ENCODE results near the gene C9orf85.

C9orf85 gene

DNA sequence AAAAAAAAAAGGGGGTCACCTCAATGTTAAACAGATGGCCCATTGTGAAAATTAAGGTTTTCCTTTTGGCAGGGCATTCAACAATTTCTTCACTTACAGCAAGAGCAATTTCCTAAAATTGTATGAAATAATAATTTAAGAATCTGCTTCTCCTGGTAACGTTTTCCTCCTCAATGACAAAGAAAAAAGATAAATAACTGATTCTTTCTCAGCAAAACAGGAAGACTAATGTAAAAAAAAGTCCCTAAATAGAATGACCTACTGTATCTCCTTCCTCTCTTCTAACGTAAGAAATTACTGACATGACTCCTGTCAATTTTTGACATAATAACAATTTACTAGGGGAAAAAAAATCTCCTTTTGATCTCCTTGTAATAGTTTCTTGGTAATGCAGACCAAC is 26.0 kb upstream of the C9orf85 start:
- Histone ChIP-seq H3K4me1 (no peaks in the 10 kb centered on the region), H3K4me3 (ENCODE audit: low read depth, low read length) (no peak overlapping the region), H3K27me3 (ENCODE audit: control insufficient read depth, insufficient read depth, low read length) (no peaks in the 10 kb centered on the region), H3K9me3 (ENCODE audit: control insufficient read depth, low read length) (no peaks in the 10 kb centered on the region), H3K36me3 (ENCODE audit: control insufficient read depth, insufficient read depth, low read length) (no peaks in the 10 kb centered on the region), H3K4me2 (ENCODE audit: low read length) (no peak overlapping the region), H3K27ac (no peak overlapping the region), H3K79me2 (peaks cover 9% of the 10 kb centered on the region), H2AFZ (no peak overlapping the region), H3K9ac (no peak overlapping the region)
- TF ChIP-seq, protein P1, sequence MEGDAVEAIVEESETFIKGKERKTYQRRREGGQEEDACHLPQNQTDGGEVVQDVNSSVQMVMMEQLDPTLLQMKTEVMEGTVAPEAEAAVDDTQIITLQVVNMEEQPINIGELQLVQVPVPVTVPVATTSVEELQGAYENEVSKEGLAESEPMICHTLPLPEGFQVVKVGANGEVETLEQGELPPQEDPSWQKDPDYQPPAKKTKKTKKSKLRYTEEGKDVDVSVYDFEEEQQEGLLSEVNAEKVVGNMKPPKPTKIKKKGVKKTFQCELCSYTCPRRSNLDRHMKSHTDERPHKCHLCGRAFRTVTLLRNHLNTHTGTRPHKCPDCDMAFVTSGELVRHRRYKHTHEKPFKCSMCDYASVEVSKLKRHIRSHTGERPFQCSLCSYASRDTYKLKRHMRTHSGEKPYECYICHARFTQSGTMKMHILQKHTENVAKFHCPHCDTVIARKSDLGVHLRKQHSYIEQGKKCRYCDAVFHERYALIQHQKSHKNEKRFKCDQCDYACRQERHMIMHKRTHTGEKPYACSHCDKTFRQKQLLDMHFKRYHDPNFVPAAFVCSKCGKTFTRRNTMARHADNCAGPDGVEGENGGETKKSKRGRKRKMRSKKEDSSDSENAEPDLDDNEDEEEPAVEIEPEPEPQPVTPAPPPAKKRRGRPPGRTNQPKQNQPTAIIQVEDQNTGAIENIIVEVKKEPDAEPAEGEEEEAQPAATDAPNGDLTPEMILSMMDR (IDR thresholded peaks at IDR 0.05): no peak

DNA sequence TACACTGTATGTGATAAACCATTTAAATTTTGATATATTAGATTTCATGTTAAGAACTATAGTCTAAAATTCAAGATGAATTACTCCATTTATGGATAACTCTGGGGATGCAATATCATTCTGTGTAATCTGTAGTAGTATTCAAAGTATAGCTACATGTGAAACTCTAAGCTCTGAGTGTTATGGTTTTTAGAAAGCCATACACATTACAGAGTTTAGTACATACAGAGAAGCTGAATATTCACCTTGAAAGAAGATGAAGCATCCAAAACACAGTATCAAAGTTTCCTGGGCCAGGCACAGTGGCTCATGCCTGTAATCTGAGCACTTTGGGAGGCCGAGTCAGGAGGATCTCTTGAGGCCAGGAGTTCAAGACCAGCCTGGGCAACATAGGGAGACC is 25.4 kb upstream of the C9orf85 start:
- Histone ChIP-seq H3K27ac (no peak overlapping the region), H3K4me3 (ENCODE audit: low read depth, low read length) (no peak overlapping the region), H2AFZ (no peak overlapping the region), H3K27me3 (ENCODE audit: control insufficient read depth, insufficient read depth, low read length) (no peaks in the 10 kb centered on the region), H3K4me1 (no peaks in the 10 kb centered on the region), H3K9ac (no peak overlapping the region), H3K9me3 (ENCODE audit: control insufficient read depth, low read length) (no peaks in the 10 kb centered on the region), H3K79me2 (peaks cover 9% of the 10 kb centered on the region), H3K4me2 (ENCODE audit: low read length) (no peak overlapping the region), H3K36me3 (ENCODE audit: control insufficient read depth, insufficient read depth, low read length) (no peaks in the 10 kb centered on the region)
- TF ChIP-seq, protein P1 (IDR thresholded peaks at IDR 0.05): no peak

DNA sequence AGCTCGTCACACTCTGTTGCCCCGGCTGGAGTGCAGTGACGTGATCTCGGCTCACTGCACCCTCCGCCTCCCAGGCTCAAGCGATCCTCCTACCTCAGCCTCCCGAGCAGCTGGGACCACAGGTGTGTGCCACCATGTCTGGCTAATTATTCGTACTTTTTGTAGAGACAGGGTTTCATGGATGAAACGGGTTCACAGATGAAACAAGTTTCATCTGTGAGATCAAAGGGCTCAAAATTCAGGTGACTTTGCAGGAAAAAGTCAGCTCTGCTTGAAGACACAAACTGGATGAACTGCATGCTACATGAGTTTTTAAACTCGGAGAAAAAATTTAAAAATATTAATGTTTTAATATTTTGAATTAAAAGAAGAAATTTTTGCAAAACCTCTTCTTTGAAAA is 24.9 kb upstream of the C9orf85 start:
- H3K9me3 ChIP-seq (ENCODE audit: control insufficient read depth, low read length): no peaks in the 10 kb centered on the region
- no peaks in the 10 kb centered on the region for H3K27me3 ChIP-seq (ENCODE audit: control insufficient read depth, insufficient read depth, low read length)
- H3K9ac ChIP-seq: no peak overlapping the region
- no peak overlapping the region for H2AFZ ChIP-seq
- H3K4me1 ChIP-seq: no peaks in the 10 kb centered on the region
- H3K36me3 ChIP-seq (ENCODE audit: control insufficient read depth, insufficient read depth, low read length): no peaks in the 10 kb centered on the region
- H3K27ac ChIP-seq: no peak overlapping the region
- no peak overlapping the region for H3K4me3 ChIP-seq (ENCODE audit: low read depth, low read length)
- no peak overlapping the region for H3K4me2 ChIP-seq (ENCODE audit: low read length)
- H3K79me2 ChIP-seq: peaks cover 9% of the 10 kb centered on the region
- TF ChIP-seq, protein P1 (IDR thresholded peaks at IDR 0.05): no peak

DNA sequence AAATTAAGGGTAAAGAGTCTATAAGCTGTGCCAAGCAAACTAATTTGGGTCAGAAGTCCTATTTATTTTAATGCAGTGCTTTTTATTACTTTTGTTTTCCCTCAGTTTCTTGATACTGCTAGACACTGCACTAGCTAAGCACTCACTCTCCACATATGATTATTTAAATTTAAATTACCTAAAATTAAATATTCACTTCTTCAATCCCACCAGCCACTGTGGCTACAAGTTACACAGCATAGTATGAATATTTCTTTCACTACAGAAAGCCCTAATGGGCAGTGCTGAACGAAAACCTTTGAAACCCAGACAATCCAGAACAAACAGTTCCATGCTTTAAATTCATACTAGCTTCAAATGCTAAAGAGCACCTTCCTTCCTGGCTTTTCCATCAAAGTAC is 24.1 kb upstream of the C9orf85 start:
- Histone ChIP-seq H3K36me3 (ENCODE audit: control insufficient read depth, insufficient read depth, low read length) (no peaks in the 10 kb centered on the region), H3K4me2 (ENCODE audit: low read length) (no peak overlapping the region), H3K9me3 (ENCODE audit: control insufficient read depth, low read length) (no peaks in the 10 kb centered on the region), H3K4me3 (ENCODE audit: low read depth, low read length) (no peak overlapping the region), H3K9ac (no peak overlapping the region), H3K79me2 (peaks cover 4% of the 10 kb centered on the region), H2AFZ (no peak overlapping the region), H3K27ac (no peak overlapping the region), H3K27me3 (ENCODE audit: control insufficient read depth, insufficient read depth, low read length) (no peaks in the 10 kb centered on the region), H3K4me1 (no peaks in the 10 kb centered on the region)
- TF ChIP-seq, protein P1 (IDR thresholded peaks at IDR 0.05): no peak

DNA sequence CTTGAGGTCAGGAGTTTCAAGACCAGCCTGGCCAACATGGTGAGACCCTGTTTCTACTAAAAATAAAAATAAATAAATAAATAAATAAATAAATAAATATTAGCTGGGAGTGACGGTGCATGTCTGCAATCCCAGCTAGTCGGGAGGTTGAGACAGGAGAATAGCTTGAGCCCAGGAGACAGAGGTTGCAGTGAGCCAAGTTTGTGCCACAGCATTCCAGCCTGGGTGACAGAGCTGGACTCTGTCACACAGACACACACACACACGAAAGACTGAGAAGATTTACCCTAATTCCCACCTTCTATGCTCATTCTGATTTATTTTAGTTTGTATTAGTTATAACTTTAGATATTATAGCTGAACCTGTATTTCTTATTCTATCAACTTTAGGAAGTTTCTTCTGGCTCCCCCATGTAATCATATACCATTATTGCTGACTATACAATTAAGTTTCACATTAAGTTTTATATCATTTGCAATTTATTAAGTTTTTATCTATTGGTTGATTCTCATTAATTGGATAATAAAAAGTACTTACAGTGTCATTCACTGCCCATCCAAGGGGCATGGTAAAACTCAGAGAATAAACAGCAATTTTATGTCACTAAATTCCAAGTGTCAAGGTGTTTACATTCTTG is 21.3 kb upstream of the C9orf85 start:
- no peak overlapping the region for H3K9ac ChIP-seq
- TF ChIP-seq, protein P1 (IDR thresholded peaks at IDR 0.05): no peak
- no peak overlapping the region for H3K4me3 ChIP-seq (ENCODE audit: low read depth, low read length)
- no peaks in the 10 kb centered on the region for H3K27me3 ChIP-seq (ENCODE audit: control insufficient read depth, insufficient read depth, low read length)
- H2AFZ ChIP-seq: no peak overlapping the region
- peaks cover 6% of the 10 kb centered on the region for H3K79me2 ChIP-seq
- H3K36me3 ChIP-seq (ENCODE audit: control insufficient read depth, insufficient read depth, low read length): no peaks in the 10 kb centered on the region
- H3K27ac ChIP-seq: no peak overlapping the region
- H3K9me3 ChIP-seq (ENCODE audit: control insufficient read depth, low read length): no peaks in the 10 kb centered on the region
- no peak overlapping the region for H3K4me2 ChIP-seq (ENCODE audit: low read length)
- H3K4me1 ChIP-seq: peaks cover 2% of the 10 kb centered on the region

All from parathyroid adenoma (tissue), 2 donors.